Erythroblast (primary cell): ENCODE measurements around the gene MAN2C1.
"Not testable (repeated sequence)": the region's sequence is repeated elsewhere in the genome, so short reads cannot be mapped to it uniquely, and the experiment has no call there.

ENCODE experiments used
- DNase-seq, 2 experiments: peaks; one replicate each; lab custom pipeline; 2025; lab: John Stamatoyannopoulos, UW
- GATA1 ChIP-seq: IDR thresholded peaks from 2 replicates; pipeline ENCODE4 v1.6.1; 2011; ENCODE audit warnings: low read depth, mild to moderate bottlenecking, control low read depth, low read length, moderate library complexity
- POLR2A ChIP-seq: IDR thresholded peaks from 2 replicates; pipeline ENCODE4 v1.6.1; 2011; ENCODE audit warnings: mild to moderate bottlenecking, low read length

Gene MAN2C1

GRCh38 chr15:75325922-75326321 is 42.5 kb downstream of the MAN2C1 start:
- no peak for DNase-seq
- no peak for TF ChIP-seq GATA1
- no peak for TF ChIP-seq POLR2A

- no peak for DNase-seq
- TF ChIP-seq GATA1, result no peak
- no peak for TF ChIP-seq POLR2A
Measured at GRCh38 chr15:75321711-75322110, 46.7 kb downstream of the MAN2C1 start.

- not testable (repeated sequence) for DNase-seq
Measured at GRCh38 chr15:75319231-75319897, 49.0 kb downstream of the MAN2C1 start.

- no peak for DNase-seq
- TF ChIP-seq GATA1 (no peak), POLR2A (no peak)
Measured at GRCh38 chr15:75314552-75315290, 53.7 kb downstream of the MAN2C1 start.

- TF ChIP-seq POLR2A (no peak), GATA1 (no peak)
- DNase-seq, result no peak
Measured at GRCh38 chr15:75313116-75313845, 55.1 kb downstream of the MAN2C1 start.

GRCh38 chr15:75312548-75312947 is 55.9 kb downstream of the MAN2C1 start:
- DNase-seq, result not testable (repeated sequence)

- TF ChIP-seq POLR2A, result no peak
- no peak for TF ChIP-seq GATA1
- no peak for DNase-seq
Measured at GRCh38 chr15:75309711-75310110, 58.7 kb downstream of the MAN2C1 start.

GRCh38 chr15:75307778-75308390 is 60.5 kb downstream of the MAN2C1 start:
- DNase-seq, result peak; percentile 22 to 33
- TF ChIP-seq POLR2A (no peak), GATA1 (no peak)

GRCh38 chr15:75306188-75306587 is 62.2 kb downstream of the MAN2C1 start:
- DNase-seq, result no peak
- TF ChIP-seq GATA1, result no peak
- no peak for TF ChIP-seq POLR2A
